ENCODE data around the gene GALNT18.

- no peak for TF ChIP-seq ZNF701 (tag by site-specific recombination; IDR thresholded peaks at IDR 0.05)
- TF ChIP-seq CTCF (tag by site-specific recombination; IDR thresholded peaks at IDR 0.05), result no peak
- no peak for TF ChIP-seq ZNF843 (tag by site-specific recombination; IDR thresholded peaks at IDR 0.05)
- TF ChIP-seq ZNF639 (tag by site-specific recombination; IDR thresholded peaks at IDR 0.05), result no peak
- no peak for TF ChIP-seq ZNF280D (tag by site-specific recombination; IDR thresholded peaks at IDR 0.05)
- TF ChIP-seq ZBTB6 (tag by site-specific recombination; IDR thresholded peaks at IDR 0.05), result no peak
- TF ChIP-seq ZSCAN30 (tag by site-specific recombination; IDR thresholded peaks at IDR 0.05), result no peak
- TF ChIP-seq ZBTB26 (tag by site-specific recombination; optimal IDR thresholded peaks at IDR 0.05), result no peak
- TF ChIP-seq ZNF274 (IDR thresholded peaks at IDR 0.05; ENCODE audit: low read length), result no peak
- TF ChIP-seq ZNF274 (tag by site-specific recombination; IDR thresholded peaks at IDR 0.05; ENCODE audit: borderline replicate concordance), result no peak
- no peak for TF ChIP-seq PATZ1 (tag by site-specific recombination; IDR thresholded peaks at IDR 0.05)
- TF ChIP-seq ZNF18 (tag by site-specific recombination; IDR thresholded peaks at IDR 0.05), result no peak
- TF ChIP-seq ZNF112 (tag by site-specific recombination; IDR thresholded peaks at IDR 0.05), result no peak
- TF ChIP-seq ZNF660 (tag by site-specific recombination; IDR thresholded peaks at IDR 0.05), result no peak
Observed at GRCh38 chr11:11568651-11569229, 53.1 kb downstream of the GALNT18 start.
